ELF-1 (cell line): ENCODE measurements around the gene STRN3.
"Not testable (repeated sequence)": the region's sequence is repeated elsewhere in the genome, so short reads cannot be mapped to it uniquely, and the experiment has no call there.

Source experiments
- DNase-seq: peaks from one replicate; pipeline ENCODE4 v3.0.0-alpha.2; 2016; ENCODE audit warnings: low read depth, low spot score

Gene STRN3

GRCh38 chr14:31000629-31001338, 25.4 kb downstream of the STRN3 start:
- no peak for DNase-seq

GRCh38 chr14:30999038-30999773, 27.0 kb downstream of the STRN3 start:
- DNase-seq, result no peak

GRCh38 chr14:30998100-30998706, 28.0 kb downstream of the STRN3 start:
- peak; percentile 41 for DNase-seq

GRCh38 chr14:30996892-30997659, 29.1 kb downstream of the STRN3 start:
- DNase-seq, result peak; percentile 19

- DNase-seq, result no peak
Measured at GRCh38 chr14:30995689-30996088, 30.5 kb downstream of the STRN3 start.

- DNase-seq, result no peak
Measured at GRCh38 chr14:30994681-30995620, 31.2 kb downstream of the STRN3 start.

GRCh38 chr14:30993071-30993470, 33.1 kb downstream of the STRN3 start:
- no peak for DNase-seq

- DNase-seq, result no peak
Measured at GRCh38 chr14:30991408-30991807, 34.8 kb downstream of the STRN3 start.

GRCh38 chr14:30990770-30991169, 35.4 kb downstream of the STRN3 start:
- DNase-seq, result no peak

- DNase-seq, result no peak
Measured at GRCh38 chr14:30988509-30988908, 37.7 kb downstream of the STRN3 start.

- DNase-seq, result no peak
Measured at GRCh38 chr14:30985796-30986195, 40.4 kb downstream of the STRN3 start.

- no peak for DNase-seq
Measured at GRCh38 chr14:30983858-30984257, 42.3 kb downstream of the STRN3 start.

- DNase-seq, result no peak
Measured at GRCh38 chr14:30982533-30982932, 43.6 kb downstream of the STRN3 start.

GRCh38 chr14:30980980-30981379, 45.2 kb downstream of the STRN3 start:
- DNase-seq, result no peak

- DNase-seq, result peak; percentile 27
Measured at GRCh38 chr14:30980106-30980704, 46.0 kb downstream of the STRN3 start.

GRCh38 chr14:30977752-30978151, 48.4 kb downstream of the STRN3 start:
- DNase-seq, result no peak

GRCh38 chr14:30974628-30975027, 51.6 kb downstream of the STRN3 start:
- DNase-seq, result no peak

- no peak for DNase-seq
Measured at GRCh38 chr14:30972882-30973582, 53.1 kb downstream of the STRN3 start.

GRCh38 chr14:30972036-30972732, 54.0 kb downstream of the STRN3 start:
- not testable (repeated sequence) for DNase-seq
